ENCODE results near the gene F12.

- TF ChIP-seq EZH2 (IDR thresholded peaks at IDR 0.05; ENCODE audit: insufficient read depth, poor library complexity, severe bottlenecking) (no peak), EZH2phosphoT487 (IDR thresholded peaks at IDR 0.05; ENCODE audit: insufficient read depth, low read depth) (no peak)
These were observed 31.8 kb upstream of the F12 start for GRCh38 chr5:177440990-177441780.

All from GM23248 (cell line).